Stimulated activated CD8-positive, alpha-beta memory T cell treated with anti-CD3 and anti-CD28 coated beads, Interleukin-15, amount 100 ng/mL, for 4 hours (primary cell): ENCODE measurements around the gene AGA.

Experiments
- DNase-seq, 2 donors: peaks; one replicate each; pipeline ENCODE4 v3.0.0-alpha.2; 2020; ENCODE audit warnings: low read depth in 2 of 2

Gene AGA

GRCh38 chr4:177447417-177448004, 5.3 kb upstream of the AGA start:
- no peak for DNase-seq

GRCh38 chr4:177446586-177446985, 4.3 kb upstream of the AGA start:
- DNase-seq: no peak

GRCh38 chr4:177444911-177445736, 2.9 kb upstream of the AGA start:
- no peak for DNase-seq

GRCh38 chr4:177441061-177441802, 1.0 kb downstream of the AGA start:
- DNase-seq: no peak

GRCh38 chr4:177436456-177436855, 5.8 kb downstream of the AGA start:
- DNase-seq: no peak

GRCh38 chr4:177434667-177435066, 7.6 kb downstream of the AGA start:
- DNase-seq: no peak

GRCh38 chr4:177427192-177427591, 15.0 kb downstream of the AGA start:
- no peak for DNase-seq

- no peak for DNase-seq
Measured at GRCh38 chr4:177419434-177419833, 22.8 kb downstream of the AGA start.

GRCh38 chr4:177413656-177414055, 28.6 kb downstream of the AGA start:
- no peak for DNase-seq

- no peak for DNase-seq
Measured at GRCh38 chr4:177413076-177413475, 29.2 kb downstream of the AGA start.

GRCh38 chr4:177411996-177412395, 30.2 kb downstream of the AGA start:
- no peak for DNase-seq

- no peak for DNase-seq
Measured at GRCh38 chr4:177410566-177410965, 31.7 kb downstream of the AGA start.

- DNase-seq: no peak
Measured at GRCh38 chr4:177408023-177408422, 34.2 kb downstream of the AGA start.

GRCh38 chr4:177405508-177405907, 36.7 kb downstream of the AGA start:
- no peak for DNase-seq

GRCh38 chr4:177404986-177405385, 37.3 kb downstream of the AGA start:
- no peak for DNase-seq

- no peak for DNase-seq
Measured at GRCh38 chr4:177404342-177404741, 37.9 kb downstream of the AGA start.

GRCh38 chr4:177403746-177404145, 38.5 kb downstream of the AGA start:
- no peak for DNase-seq

- no peak for DNase-seq
Measured at GRCh38 chr4:177401658-177402273, 40.5 kb downstream of the AGA start.

- no peak for DNase-seq
Measured at GRCh38 chr4:177400030-177400429, 42.2 kb downstream of the AGA start.

- DNase-seq: no peak
Measured at GRCh38 chr4:177396352-177396751, 45.9 kb downstream of the AGA start.

- DNase-seq: no peak
Measured at GRCh38 chr4:177393236-177393635, 49.0 kb downstream of the AGA start.

GRCh38 chr4:177391953-177392352, 50.3 kb downstream of the AGA start:
- no peak for DNase-seq
